Measurements from ENCODE around the gene HDAC9.

GRCh38 chr7:18473119-18473518 is 22.4 kb upstream of the HDAC9 start:
- TF ChIP-seq POLR2AphosphoS5 (IDR thresholded peaks at IDR 0.05): no peak
- no peak for TF ChIP-seq CTCF (IDR thresholded peaks at IDR 0.05)
